GM18870 (cell line): ENCODE data around the gene TMEM272.

Experiments used
- ATAC-seq: cut with Tn5 transposase; IDR thresholded peaks from one replicate; pipeline ENCODE4 v1.9.1; 2021; ENCODE audit warnings: moderate library complexity; ENCODE audit not compliant: unreplicated experiment

TMEM272 gene

DNA sequence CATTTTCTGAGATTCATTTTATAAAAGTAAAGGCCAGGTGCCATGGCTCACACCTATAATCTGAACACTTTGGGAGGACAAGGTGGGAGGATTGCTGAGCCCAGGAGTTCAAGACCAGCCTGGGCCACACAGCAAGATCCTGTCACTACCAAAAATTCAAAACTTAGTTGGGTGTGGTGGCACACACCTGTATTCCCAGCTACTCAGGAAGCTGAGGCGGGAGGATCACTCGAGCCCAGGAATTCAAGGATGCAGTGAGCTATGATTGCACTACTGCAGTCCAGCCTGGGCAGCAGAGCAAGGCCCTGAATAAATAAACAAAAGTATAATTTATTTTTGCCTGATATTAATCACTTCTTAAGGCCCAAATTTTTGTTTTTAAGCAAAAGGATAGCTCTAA, 81.5 kb downstream of the TMEM272 start:
- no peak for ATAC-seq
